ENCODE data around the gene NR2C2.
"Not testable (repeated sequence)": the region's sequence is repeated elsewhere in the genome, so short reads cannot be mapped to it uniquely, and the experiment has no call there.

The NR2C2 gene

GRCh38 chr3:14947100-14947885, at the start of gene NR2C2:
Gene NR2C2, plus strand, starts transcription at chr3:14947583. Its CDS starts 56,332 bp downstream, at chr3:15003915.
- peak; percentile 87 for DNase-seq (ENCODE audit: low spot score)

- DNase-seq (ENCODE audit: low spot score): no peak
Measured at GRCh38 chr3:14898929-14899328, 48.5 kb upstream of the NR2C2 start.

- DNase-seq (ENCODE audit: low spot score): no peak
Measured at GRCh38 chr3:14899993-14900618, 47.3 kb upstream of the NR2C2 start.

GRCh38 chr3:14900881-14901873, 46.2 kb upstream of the NR2C2 start:
- no peak for DNase-seq (ENCODE audit: low spot score)

- DNase-seq (ENCODE audit: low spot score): no peak
Measured at GRCh38 chr3:14902719-14903118, 44.7 kb upstream of the NR2C2 start.

- DNase-seq (ENCODE audit: low spot score): not testable (repeated sequence)
Measured at GRCh38 chr3:14903501-14903900, 43.9 kb upstream of the NR2C2 start.

- no peak for DNase-seq (ENCODE audit: low spot score)
Measured at GRCh38 chr3:14905055-14905657, 42.2 kb upstream of the NR2C2 start.

- no peak for DNase-seq (ENCODE audit: low spot score)
Measured at GRCh38 chr3:14906355-14906971, 40.9 kb upstream of the NR2C2 start.

- DNase-seq (ENCODE audit: low spot score): no peak
Measured at GRCh38 chr3:14907043-14907966, 40.1 kb upstream of the NR2C2 start.

GRCh38 chr3:14909250-14909649, 38.1 kb upstream of the NR2C2 start:
- no peak for DNase-seq (ENCODE audit: low spot score)

- DNase-seq (ENCODE audit: low spot score): no peak
Measured at GRCh38 chr3:14911651-14912050, 35.7 kb upstream of the NR2C2 start.

- no peak for DNase-seq (ENCODE audit: low spot score)
Measured at GRCh38 chr3:14913071-14913925, 34.1 kb upstream of the NR2C2 start.

GRCh38 chr3:14913926-14914778, 33.2 kb upstream of the NR2C2 start:
- DNase-seq (ENCODE audit: low spot score): no peak

- no peak for DNase-seq (ENCODE audit: low spot score)
Measured at GRCh38 chr3:14914779-14915117, 32.6 kb upstream of the NR2C2 start.

- peak; percentile 9 for DNase-seq (ENCODE audit: low spot score)
Measured at GRCh38 chr3:14915636-14916222, 31.7 kb upstream of the NR2C2 start.

GRCh38 chr3:14918356-14918860, 29.0 kb upstream of the NR2C2 start:
- DNase-seq (ENCODE audit: low spot score): no peak

- DNase-seq (ENCODE audit: low spot score): no peak
Measured at GRCh38 chr3:14920536-14920935, 26.8 kb upstream of the NR2C2 start.

GRCh38 chr3:14921034-14921616, 26.3 kb upstream of the NR2C2 start:
- peak; percentile 77 for DNase-seq (ENCODE audit: low spot score)
